ENCODE measurements around the gene BTBD17.

DNA sequence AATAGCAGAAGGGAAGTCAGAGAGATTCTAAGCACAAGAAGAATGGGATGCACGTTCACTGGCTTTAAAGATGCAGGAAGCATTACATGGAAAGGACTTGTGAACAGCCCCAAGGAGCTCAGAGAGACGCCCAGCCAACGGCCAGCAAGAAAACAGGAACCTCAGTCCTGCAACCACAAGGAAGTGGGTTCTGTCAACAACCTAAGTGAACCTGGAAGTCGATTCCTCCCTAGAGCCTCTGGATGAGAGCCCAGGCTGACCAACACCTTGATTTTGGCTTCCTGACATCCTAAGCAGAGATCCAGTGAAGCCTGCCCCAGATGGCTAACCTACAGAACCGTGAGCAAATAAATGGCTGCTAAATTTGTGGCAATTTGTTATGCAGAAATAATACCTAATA lies 30.1 kb upstream of the BTBD17 start:
- TF ChIP-seq SIN3A (IDR thresholded peaks at IDR 0.05; ENCODE audit: low read depth) (no peak), EZH2phosphoT487 (IDR thresholded peaks at IDR 0.05; ENCODE audit: borderline replicate concordance) (no peak), EZH2 (IDR thresholded peaks at IDR 0.05) (no peak), SP1 (IDR thresholded peaks at IDR 0.05; ENCODE audit: low read depth) (no peak), POLR2A (IDR thresholded peaks at IDR 0.05; ENCODE audit: borderline replicate concordance, extremely low read depth, insufficient read depth, insufficient read length) (no peak), ELF1 (IDR thresholded peaks at IDR 0.05; ENCODE audit: borderline replicate concordance, low read depth) (no peak), FOSL1 (IDR thresholded peaks at IDR 0.05; ENCODE audit: low read depth) (no peak)
- TF ChIP-seq, protein P1, sequence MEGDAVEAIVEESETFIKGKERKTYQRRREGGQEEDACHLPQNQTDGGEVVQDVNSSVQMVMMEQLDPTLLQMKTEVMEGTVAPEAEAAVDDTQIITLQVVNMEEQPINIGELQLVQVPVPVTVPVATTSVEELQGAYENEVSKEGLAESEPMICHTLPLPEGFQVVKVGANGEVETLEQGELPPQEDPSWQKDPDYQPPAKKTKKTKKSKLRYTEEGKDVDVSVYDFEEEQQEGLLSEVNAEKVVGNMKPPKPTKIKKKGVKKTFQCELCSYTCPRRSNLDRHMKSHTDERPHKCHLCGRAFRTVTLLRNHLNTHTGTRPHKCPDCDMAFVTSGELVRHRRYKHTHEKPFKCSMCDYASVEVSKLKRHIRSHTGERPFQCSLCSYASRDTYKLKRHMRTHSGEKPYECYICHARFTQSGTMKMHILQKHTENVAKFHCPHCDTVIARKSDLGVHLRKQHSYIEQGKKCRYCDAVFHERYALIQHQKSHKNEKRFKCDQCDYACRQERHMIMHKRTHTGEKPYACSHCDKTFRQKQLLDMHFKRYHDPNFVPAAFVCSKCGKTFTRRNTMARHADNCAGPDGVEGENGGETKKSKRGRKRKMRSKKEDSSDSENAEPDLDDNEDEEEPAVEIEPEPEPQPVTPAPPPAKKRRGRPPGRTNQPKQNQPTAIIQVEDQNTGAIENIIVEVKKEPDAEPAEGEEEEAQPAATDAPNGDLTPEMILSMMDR (IDR thresholded peaks at IDR 0.05 in 2 of 3, conservative IDR thresholded peaks at IDR 0.05 in 1 of 3; ENCODE audit: borderline replicate concordance in 1 of 3, insufficient read depth in 1 of 3, low read depth in 2 of 3, low read length in 2 of 3), result no peak
- TF ChIP-seq, protein P2, sequence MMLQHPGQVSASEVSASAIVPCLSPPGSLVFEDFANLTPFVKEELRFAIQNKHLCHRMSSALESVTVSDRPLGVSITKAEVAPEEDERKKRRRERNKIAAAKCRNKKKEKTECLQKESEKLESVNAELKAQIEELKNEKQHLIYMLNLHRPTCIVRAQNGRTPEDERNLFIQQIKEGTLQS (IDR thresholded peaks at IDR 0.05), result no peak
- TF ChIP-seq, protein P3, sequence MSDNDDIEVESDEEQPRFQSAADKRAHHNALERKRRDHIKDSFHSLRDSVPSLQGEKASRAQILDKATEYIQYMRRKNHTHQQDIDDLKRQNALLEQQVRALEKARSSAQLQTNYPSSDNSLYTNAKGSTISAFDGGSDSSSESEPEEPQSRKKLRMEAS (IDR thresholded peaks at IDR 0.05), result no peak
- TF ChIP-seq, protein P4, sequence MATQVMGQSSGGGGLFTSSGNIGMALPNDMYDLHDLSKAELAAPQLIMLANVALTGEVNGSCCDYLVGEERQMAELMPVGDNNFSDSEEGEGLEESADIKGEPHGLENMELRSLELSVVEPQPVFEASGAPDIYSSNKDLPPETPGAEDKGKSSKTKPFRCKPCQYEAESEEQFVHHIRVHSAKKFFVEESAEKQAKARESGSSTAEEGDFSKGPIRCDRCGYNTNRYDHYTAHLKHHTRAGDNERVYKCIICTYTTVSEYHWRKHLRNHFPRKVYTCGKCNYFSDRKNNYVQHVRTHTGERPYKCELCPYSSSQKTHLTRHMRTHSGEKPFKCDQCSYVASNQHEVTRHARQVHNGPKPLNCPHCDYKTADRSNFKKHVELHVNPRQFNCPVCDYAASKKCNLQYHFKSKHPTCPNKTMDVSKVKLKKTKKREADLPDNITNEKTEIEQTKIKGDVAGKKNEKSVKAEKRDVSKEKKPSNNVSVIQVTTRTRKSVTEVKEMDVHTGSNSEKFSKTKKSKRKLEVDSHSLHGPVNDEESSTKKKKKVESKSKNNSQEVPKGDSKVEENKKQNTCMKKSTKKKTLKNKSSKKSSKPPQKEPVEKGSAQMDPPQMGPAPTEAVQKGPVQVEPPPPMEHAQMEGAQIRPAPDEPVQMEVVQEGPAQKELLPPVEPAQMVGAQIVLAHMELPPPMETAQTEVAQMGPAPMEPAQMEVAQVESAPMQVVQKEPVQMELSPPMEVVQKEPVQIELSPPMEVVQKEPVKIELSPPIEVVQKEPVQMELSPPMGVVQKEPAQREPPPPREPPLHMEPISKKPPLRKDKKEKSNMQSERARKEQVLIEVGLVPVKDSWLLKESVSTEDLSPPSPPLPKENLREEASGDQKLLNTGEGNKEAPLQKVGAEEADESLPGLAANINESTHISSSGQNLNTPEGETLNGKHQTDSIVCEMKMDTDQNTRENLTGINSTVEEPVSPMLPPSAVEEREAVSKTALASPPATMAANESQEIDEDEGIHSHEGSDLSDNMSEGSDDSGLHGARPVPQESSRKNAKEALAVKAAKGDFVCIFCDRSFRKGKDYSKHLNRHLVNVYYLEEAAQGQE (IDR thresholded peaks at IDR 0.05; ENCODE audit: low read depth), result no peak
- TF ChIP-seq, protein P5, sequence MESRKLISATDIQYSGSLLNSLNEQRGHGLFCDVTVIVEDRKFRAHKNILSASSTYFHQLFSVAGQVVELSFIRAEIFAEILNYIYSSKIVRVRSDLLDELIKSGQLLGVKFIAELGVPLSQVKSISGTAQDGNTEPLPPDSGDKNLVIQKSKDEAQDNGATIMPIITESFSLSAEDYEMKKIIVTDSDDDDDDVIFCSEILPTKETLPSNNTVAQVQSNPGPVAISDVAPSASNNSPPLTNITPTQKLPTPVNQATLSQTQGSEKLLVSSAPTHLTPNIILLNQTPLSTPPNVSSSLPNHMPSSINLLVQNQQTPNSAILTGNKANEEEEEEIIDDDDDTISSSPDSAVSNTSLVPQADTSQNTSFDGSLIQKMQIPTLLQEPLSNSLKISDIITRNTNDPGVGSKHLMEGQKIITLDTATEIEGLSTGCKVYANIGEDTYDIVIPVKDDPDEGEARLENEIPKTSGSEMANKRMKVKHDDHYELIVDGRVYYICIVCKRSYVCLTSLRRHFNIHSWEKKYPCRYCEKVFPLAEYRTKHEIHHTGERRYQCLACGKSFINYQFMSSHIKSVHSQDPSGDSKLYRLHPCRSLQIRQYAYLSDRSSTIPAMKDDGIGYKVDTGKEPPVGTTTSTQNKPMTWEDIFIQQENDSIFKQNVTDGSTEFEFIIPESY (IDR thresholded peaks at IDR 0.05; ENCODE audit: extremely low read depth, insufficient replicate concordance, low read length), result no peak

Measured in HCT116 (cell line).